Adrenal gland (tissue), 12 donors: ENCODE data around the gene CDKAL1. TPM values are rescaled to one million over a fixed set of nuclear protein-coding genes. Genes with fewer than 3 reads are reported as not detected.

Experiments
- DNase-seq, 7 donors: peaks; one replicate each; pipeline ENCODE4 v3.0.0-alpha.2; 2019 to 2020
- H3K27ac ChIP-seq, 5 donors: fragments of 200-600 bp; sonication (generic) in 4 of 5; 1 replicate in 3 of 5; 2 replicates in 2 of 5; pipeline versions ENCODE4 v1.5.1 to v1.8.0; 2016 to 2020; ENCODE audit warnings: mild to moderate bottlenecking in 1 of 5
- H3K27me3 ChIP-seq: fragments of 200-600 bp; 2 replicates; pipeline ENCODE4 v1.8.0; 2021
- H3K36me3 ChIP-seq, 2 donors: fragments of 200-600 bp; replicated peaks in 1 of 2; 1 replicate in 1 of 2; 2 replicates in 1 of 2; pipeline versions ENCODE4 v1.5.1 to v1.8.0; 2018 to 2022
- H3K4me1 ChIP-seq, 2 donors: fragments of 200-600 bp; replicated peaks in 1 of 2; 1 replicate in 1 of 2; 2 replicates in 1 of 2; pipeline versions ENCODE4 v1.5.1 to v1.8.0; 2018 to 2021
- H3K4me3 ChIP-seq, 4 donors: fragments of 200-600 bp; sonication (generic) in 3 of 4; one replicate each; pipeline ENCODE4 v1.5.1; 2016 to 2018
- H3K9me3 ChIP-seq, 3 donors: fragments of 200-600 bp; sonication (generic) in 1 of 3; replicated peaks in 1 of 3; 1 replicate in 2 of 3; 2 replicates in 1 of 3; pipeline versions ENCODE4 v1.5.1 to v1.8.0; 2016 to 2021
- POLR2A ChIP-seq, 2 donors: fragments of 450-650 bp; IDR thresholded peaks; one replicate each; pipeline ENCODE4 v1.6.1; 2017; ENCODE audit warnings: antibody characterized with exemption in 2 of 2, mild to moderate bottlenecking in 2 of 2, moderate library complexity in 1 of 2
- WGBS, 4 donors: extraction: QIAGEN DNeasy Blood & Tissue Kit in 2 of 4; methylation state at CpG; one replicate each; pipeline versions ENCODE4 v1.1.5 to v1.1.7; 2013 to 2017; 5-methylcytosine and 5-hydroxymethylcytosine counted together
- intact Hi-C, 2 donors: fragments of 100-400 bp; cut with DNase I; formaldehyde crosslinking; loops; one replicate each; pipeline versions ENCODE4 v1.14.1 to v1.15.0; 2022 to 2023
- polyA plus RNA-seq, 3 donors: library from polyadenylated mRNA; stranded (reverse); fragments of 200-250 nt in 2 of 3; fragments of 350-450 nt in 1 of 3; fragmentation: Illumina TruSeq in 1 of 3; extraction: RNeasy Lipid Tissue Mini Kit (QIAGEN cat#74804) in 1 of 3; gene quantifications; one replicate each; pipeline ENCODE4 v1.2.3, GENCODE V29; 2013 to 2014
- total RNA-seq, 9 donors: library from RNA; depleted of rRNA in 4 of 9; stranded (reverse); fragments of >200 nt in 4 of 9; fragments of 120-200 nt in 1 of 9; fragmentation: NEBNext Ultra II Directional in 1 of 9; extraction: Animal tissue kit (Norgen Biotek cat#: 25700) in 1 of 9; gene quantifications; one replicate each; pipeline versions ENCODE4 v1.1.0 to v1.2.4, GENCODE V29; 2013 to 2023
- TF ChIP-seq, protein P1 (sequence below), 6 experiments: fragments of 450-650 bp in 4 of 6; fragments of 200-600 bp in 2 of 6; sonication (generic) in 1 of 6; IDR thresholded peaks; 1 replicate in 5 of 6; 2 replicates in 1 of 6; pipeline versions ENCODE4 v1.5.1 to v1.8.0; 2016 to 2021; ENCODE audit warnings: antibody characterized with exemption in 6 of 6, mild to moderate bottlenecking in 2 of 6, moderate library complexity in 1 of 6
- donor health status: healthy with polysubstance abuse.
- donor health status: Bipolar disorder and iron deficiency.
- donor health status: DM: yes; HTN: yes; CAD: no.
- donor health status: DM: no; HTN: no; CAD: no.
- donor health status: DM: no; HTN: no; CAD: no.
- donor health status: DM: yes; HTN: yes; CAD: no.

CDKAL1 gene
- total and polyA plus RNA-seq, 12 donors: 3.9 to 21.1 (median 10.6) TPM

- no peaks in the 10 kb centered on the region for H3K9me3 ChIP-seq
Measured at GRCh38 chr6:21220271-21220987, 686.2 kb downstream of the CDKAL1 start.

GRCh38 chr6:21222656-21223055 lies 688.4 kb downstream of the CDKAL1 start:
- H3K4me1 ChIP-seq: no peaks in the 10 kb centered on the region
- no peak overlapping the region for H3K4me3 ChIP-seq
- intact Hi-C loops: no loop called here
- H3K36me3 ChIP-seq: no peaks in the 10 kb centered on the region
- TF ChIP-seq, protein P1, sequence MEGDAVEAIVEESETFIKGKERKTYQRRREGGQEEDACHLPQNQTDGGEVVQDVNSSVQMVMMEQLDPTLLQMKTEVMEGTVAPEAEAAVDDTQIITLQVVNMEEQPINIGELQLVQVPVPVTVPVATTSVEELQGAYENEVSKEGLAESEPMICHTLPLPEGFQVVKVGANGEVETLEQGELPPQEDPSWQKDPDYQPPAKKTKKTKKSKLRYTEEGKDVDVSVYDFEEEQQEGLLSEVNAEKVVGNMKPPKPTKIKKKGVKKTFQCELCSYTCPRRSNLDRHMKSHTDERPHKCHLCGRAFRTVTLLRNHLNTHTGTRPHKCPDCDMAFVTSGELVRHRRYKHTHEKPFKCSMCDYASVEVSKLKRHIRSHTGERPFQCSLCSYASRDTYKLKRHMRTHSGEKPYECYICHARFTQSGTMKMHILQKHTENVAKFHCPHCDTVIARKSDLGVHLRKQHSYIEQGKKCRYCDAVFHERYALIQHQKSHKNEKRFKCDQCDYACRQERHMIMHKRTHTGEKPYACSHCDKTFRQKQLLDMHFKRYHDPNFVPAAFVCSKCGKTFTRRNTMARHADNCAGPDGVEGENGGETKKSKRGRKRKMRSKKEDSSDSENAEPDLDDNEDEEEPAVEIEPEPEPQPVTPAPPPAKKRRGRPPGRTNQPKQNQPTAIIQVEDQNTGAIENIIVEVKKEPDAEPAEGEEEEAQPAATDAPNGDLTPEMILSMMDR (IDR thresholded peaks at IDR 0.05): no peak
- TF ChIP-seq POLR2A (IDR thresholded peaks at IDR 0.05): no peak
- DNase-seq: no peak
- H3K27me3 ChIP-seq: no peaks in the 10 kb centered on the region
- 87 to 96% (median 95%) methylated on average over 7 of the region's 7 CpGs for WGBS, 4 donors
- H3K9me3 ChIP-seq: no peaks in the 10 kb centered on the region
- no peak overlapping the region for H3K27ac ChIP-seq

More at GRCh38 chr6:21220271-21220987, 686.2 kb downstream of the CDKAL1 start:
- no peak for DNase-seq
- Histone ChIP-seq H3K27me3 (no peaks in the 10 kb centered on the region), H3K4me3 (no peak overlapping the region), H3K27ac (no peak overlapping the region), H3K4me1 (no peaks in the 10 kb centered on the region), H3K36me3 (no peaks in the 10 kb centered on the region)
- intact Hi-C loops: no loop called here
- no peak for TF ChIP-seq POLR2A (IDR thresholded peaks at IDR 0.05)
- TF ChIP-seq, protein P1 (IDR thresholded peaks at IDR 0.05): no peak
- 89 to 97% (median 95%) methylated on average over 5 of the region's 5 CpGs for WGBS, 4 donors

GRCh38 chr6:21225912-21226311 lies 691.7 kb downstream of the CDKAL1 start:
- Histone ChIP-seq H3K4me3 (no peak overlapping the region), H3K36me3 (no peaks in the 10 kb centered on the region), H3K27ac (no peak overlapping the region), H3K4me1 (no peaks in the 10 kb centered on the region), H3K9me3 (no peaks in the 10 kb centered on the region), H3K27me3 (no peaks in the 10 kb centered on the region)
- no peak for TF ChIP-seq POLR2A (IDR thresholded peaks at IDR 0.05)
- TF ChIP-seq, protein P1 (IDR thresholded peaks at IDR 0.05): no peak
- intact Hi-C loops: no loop called here
- WGBS, 4 donors: 94 to 96% (median 94%) methylated on average over 5 of the region's 5 CpGs
- no peak for DNase-seq

DNA sequence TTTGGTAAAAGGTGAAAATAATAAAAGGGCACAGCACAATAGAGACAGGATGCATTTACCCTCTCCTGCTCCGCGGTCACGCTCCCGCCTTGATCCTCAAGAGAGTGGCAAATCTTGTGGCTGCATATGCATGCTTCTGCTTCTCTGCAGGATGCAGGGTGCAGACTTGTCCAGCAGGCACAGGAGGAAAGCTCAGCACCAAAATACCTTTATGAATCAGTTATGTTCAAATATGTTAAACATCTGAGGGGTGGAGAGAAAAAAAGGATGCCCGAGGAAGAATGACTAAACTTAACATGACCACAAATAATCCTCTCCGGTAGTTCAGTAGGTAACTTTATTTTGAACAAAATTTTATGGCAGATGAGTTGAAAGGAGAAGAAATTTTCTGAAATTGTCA lies 693.2 kb downstream of the CDKAL1 start:
- no peaks in the 10 kb centered on the region for H3K27me3 ChIP-seq
- H3K36me3 ChIP-seq: no peaks in the 10 kb centered on the region
- no peak for DNase-seq
- TF ChIP-seq, protein P1 (IDR thresholded peaks at IDR 0.05): no peak
- TF ChIP-seq POLR2A (IDR thresholded peaks at IDR 0.05): no peak
- WGBS, 4 donors: 84 to 96% (median 89%) methylated on average over 6 of the region's 6 CpGs
- no peak overlapping the region for H3K4me3 ChIP-seq
- H3K9me3 ChIP-seq: no peaks in the 10 kb centered on the region
- H3K4me1 ChIP-seq: no peaks in the 10 kb centered on the region
- no peak overlapping the region for H3K27ac ChIP-seq
- intact Hi-C loops: no loop called here
